Neural crest cell (in vitro differentiated cells): ENCODE results near the gene TREX2. TPM values are rescaled to one million over a fixed set of nuclear protein-coding genes. Genes with fewer than 3 reads are reported as not detected.

Experiments
- DNase-seq: peaks from one replicate; pipeline ENCODE4 v3.0.0; 2021; ENCODE audit warnings: low read depth, mixed read lengths, low spot score
- H3K27ac Mint-ChIP-seq: one replicate; pipeline ENCODE4 v1.8.0; 2021; ENCODE audit warnings: mild to moderate bottlenecking, mixed read lengths; ENCODE audit not compliant: unreplicated experiment
- H3K27me3 Mint-ChIP-seq: 2 replicates; pipeline ENCODE4 v1.8.0; 2021; ENCODE audit warnings: low read depth, mild to moderate bottlenecking, mixed read lengths
- H3K36me3 Mint-ChIP-seq: 2 replicates; pipeline ENCODE4 v1.8.0; 2021; ENCODE audit warnings: low read depth, mild to moderate bottlenecking, mixed read lengths
- H3K4me1 Mint-ChIP-seq: 2 replicates; pipeline ENCODE4 v1.8.0; 2021; ENCODE audit warnings: mixed read lengths
- H3K4me3 Mint-ChIP-seq: one replicate; pipeline ENCODE4 v1.8.0; 2021; ENCODE audit warnings: mild to moderate bottlenecking, mixed read lengths
- H3K9me3 Mint-ChIP-seq: 2 replicates; pipeline ENCODE4 v1.8.0; 2021; ENCODE audit warnings: mixed read lengths
- total RNA-seq: library from RNA; stranded (reverse); gene quantifications from 2 replicates; pipeline ENCODE4 v1.2.1, GENCODE V29; 2021
- TF ChIP-seq, protein P1 (sequence below): fragments of 200-600 bp; sonication (generic); conservative IDR thresholded peaks from 2 replicates; pipeline ENCODE4 v1.5.0; 2021; ENCODE audit warnings: antibody characterized with exemption, mild to moderate bottlenecking

Gene TREX2
- total RNA-seq, 1 donor from 2014 or later, result 0.77 TPM

DNA sequence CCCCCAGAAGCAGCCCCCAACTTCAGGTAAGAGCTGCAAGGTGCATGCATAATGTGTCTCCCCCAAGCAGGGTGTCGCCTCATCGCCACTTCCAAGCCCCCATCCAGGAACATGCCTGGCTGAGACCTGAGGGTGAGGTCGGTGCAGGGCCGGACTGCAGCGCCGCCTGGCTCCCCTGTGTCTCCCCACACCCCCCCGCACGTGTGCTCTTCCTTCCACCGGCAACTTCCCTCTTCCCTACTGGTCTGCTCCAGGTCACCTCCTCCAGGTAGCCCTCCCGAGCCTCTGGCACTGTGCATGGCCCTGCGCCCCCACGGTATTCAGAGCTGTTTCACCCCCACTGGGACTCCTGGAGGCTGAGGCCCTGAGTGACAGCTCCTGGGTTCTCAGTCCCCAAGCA, 46.7 kb upstream of the TREX2 start:
- Mint-ChIP-seq H3K27ac (no peak overlapping the region), H3K4me1 (peaks cover 5% of the 10 kb centered on the region), H3K4me3 (no peak overlapping the region), H3K9me3 (no peaks in the 10 kb centered on the region), H3K27me3 (no peaks in the 10 kb centered on the region), H3K36me3 (no peaks in the 10 kb centered on the region)
- TF ChIP-seq, protein P1, sequence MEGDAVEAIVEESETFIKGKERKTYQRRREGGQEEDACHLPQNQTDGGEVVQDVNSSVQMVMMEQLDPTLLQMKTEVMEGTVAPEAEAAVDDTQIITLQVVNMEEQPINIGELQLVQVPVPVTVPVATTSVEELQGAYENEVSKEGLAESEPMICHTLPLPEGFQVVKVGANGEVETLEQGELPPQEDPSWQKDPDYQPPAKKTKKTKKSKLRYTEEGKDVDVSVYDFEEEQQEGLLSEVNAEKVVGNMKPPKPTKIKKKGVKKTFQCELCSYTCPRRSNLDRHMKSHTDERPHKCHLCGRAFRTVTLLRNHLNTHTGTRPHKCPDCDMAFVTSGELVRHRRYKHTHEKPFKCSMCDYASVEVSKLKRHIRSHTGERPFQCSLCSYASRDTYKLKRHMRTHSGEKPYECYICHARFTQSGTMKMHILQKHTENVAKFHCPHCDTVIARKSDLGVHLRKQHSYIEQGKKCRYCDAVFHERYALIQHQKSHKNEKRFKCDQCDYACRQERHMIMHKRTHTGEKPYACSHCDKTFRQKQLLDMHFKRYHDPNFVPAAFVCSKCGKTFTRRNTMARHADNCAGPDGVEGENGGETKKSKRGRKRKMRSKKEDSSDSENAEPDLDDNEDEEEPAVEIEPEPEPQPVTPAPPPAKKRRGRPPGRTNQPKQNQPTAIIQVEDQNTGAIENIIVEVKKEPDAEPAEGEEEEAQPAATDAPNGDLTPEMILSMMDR, result no peak
- DNase-seq, result no peak

DNA sequence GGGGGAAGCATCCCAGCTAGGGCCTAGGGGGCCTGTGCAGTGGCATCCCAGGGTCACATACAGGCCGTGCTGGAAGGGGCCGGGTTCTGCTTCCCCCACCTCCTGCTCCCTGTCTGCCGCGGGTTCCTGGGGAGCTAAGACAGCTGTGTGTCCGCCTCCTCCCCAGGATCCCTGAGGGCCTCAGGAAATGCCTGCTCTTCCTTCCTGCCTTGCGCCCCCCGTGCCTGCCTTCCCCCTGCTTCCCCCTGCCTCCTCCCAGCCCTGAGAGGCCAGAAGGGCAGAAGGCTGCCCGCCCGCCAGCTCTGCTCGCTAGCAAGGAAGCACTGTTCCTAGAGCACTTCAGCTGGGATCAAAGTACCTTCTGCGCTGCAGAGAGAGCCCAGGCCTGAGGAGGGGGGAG, 46.1 kb upstream of the TREX2 start:
- Mint-ChIP-seq H3K27ac (no peak overlapping the region), H3K36me3 (no peaks in the 10 kb centered on the region), H3K27me3 (no peaks in the 10 kb centered on the region), H3K4me3 (no peak overlapping the region), H3K4me1 (peaks cover 5% of the 10 kb centered on the region), H3K9me3 (no peaks in the 10 kb centered on the region)
- no peak for DNase-seq
- TF ChIP-seq, protein P1, result no peak

DNA sequence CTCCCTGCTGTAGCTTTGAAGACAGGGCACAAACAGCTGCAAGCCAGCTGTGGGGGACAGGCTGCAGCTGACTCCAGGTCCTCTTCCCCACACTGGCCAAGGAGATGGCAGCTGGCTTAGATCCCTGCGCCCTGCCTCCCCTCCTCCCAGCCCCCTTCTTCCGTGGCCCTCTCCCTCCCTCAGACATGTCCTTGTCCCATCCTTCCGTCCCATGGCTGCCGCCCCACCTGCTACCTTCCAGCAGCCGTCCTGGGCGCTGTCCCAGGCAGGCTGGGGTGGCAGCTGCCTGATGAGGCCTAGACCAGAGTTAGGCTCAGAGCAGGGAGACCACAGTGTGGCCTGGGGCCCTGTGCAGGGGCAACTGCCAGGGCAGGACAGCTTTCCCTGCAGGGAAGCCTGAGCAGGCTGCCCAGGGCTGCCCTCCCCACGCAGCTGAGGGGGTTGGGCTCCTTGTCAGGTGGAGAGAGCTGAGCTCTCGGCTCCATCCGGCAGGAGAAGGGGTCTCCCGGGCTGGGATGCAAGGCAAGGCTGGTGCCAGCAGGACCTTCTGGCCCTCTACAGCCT, 45.6 kb upstream of the TREX2 start:
- Mint-ChIP-seq H3K36me3 (no peaks in the 10 kb centered on the region), H3K4me1 (peaks cover 5% of the 10 kb centered on the region)

DNA sequence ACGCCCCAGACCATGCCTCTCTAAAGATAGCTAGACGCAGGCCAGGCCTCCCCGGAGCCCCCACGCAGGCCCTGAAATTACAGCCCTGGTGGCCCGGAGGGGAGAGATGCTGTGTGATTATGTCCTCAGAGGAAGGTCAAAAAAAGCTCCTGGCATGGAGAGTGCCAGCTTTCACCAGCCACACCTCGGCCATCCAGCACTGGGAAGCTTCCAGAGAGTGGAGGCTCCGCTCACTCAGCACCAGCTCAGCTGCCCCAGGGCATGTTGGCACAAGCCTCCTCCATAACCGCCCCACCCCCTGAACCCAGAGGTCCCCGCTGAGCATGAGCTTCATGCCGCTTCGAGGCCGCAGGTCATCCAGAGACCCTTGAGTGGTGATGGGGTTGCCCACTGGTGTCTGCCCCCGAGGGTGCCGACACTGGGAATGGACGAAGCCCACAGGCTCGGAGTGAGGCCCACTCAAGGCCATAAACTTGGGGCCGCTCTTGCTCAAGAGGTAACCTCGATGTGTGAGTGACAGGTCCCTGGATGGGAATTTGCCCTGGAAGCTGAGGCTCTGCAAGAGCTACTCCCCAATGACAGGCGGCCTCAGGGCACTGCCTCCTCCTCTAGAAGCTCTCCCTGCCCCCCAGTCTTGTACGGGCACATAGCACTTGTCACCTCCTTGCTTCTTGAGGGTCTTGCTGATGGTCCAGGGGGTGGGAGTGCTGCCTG, 44.5 kb upstream of the TREX2 start:
- Mint-ChIP-seq H3K9me3 (no peaks in the 10 kb centered on the region), H3K4me3 (no peak overlapping the region), H3K4me1 (peaks cover 5% of the 10 kb centered on the region), H3K27ac (no peak overlapping the region), H3K27me3 (no peaks in the 10 kb centered on the region), H3K36me3 (no peaks in the 10 kb centered on the region)
- TF ChIP-seq, protein P1, result no peak
- DNase-seq, result no peak

More for the DNA sequence above, 45.6 kb upstream of the TREX2 start:
- H3K27me3 Mint-ChIP-seq, result no peaks in the 10 kb centered on the region
- no peak overlapping the region for H3K27ac Mint-ChIP-seq
- no peaks in the 10 kb centered on the region for H3K9me3 Mint-ChIP-seq
- DNase-seq, result no peak
- TF ChIP-seq, protein P1, result no peak
- H3K4me3 Mint-ChIP-seq, result no peak overlapping the region

DNA sequence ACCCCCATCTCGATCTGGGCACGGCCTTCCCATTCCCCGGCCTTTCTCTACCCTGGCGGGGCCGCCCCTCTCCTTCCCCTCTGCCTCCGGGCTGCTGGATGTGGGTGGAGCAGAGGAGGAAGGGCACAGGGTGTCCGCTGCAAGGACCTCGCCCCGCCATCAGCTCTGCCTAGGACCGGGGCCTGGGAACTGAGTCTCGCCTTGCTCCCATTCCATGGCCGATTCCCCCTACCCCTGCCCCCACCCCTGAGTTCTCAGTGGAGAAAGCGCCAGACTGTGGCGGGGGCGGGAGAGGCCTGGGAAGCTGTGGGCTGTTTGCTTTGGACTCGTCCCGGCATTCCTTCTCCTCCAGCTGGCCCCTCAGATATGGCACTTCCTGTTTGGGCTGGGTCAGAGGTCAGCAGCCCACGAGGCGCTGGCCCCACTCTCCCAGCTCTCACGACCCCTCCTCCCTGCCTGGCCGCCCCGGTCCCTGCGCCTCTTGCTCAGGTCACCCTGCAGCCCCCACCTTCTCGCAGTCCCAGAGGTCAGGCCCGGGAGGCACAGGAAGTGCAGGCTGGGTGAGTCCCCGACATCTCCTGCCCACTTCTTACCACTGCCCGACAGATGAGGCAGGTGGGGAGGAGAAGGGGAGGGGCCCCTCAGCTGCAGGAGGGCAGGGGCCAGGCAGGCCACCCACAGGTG, 42.5 kb upstream of the TREX2 start:
- Mint-ChIP-seq H3K36me3 (no peaks in the 10 kb centered on the region), H3K27ac (no peak overlapping the region), H3K27me3 (no peaks in the 10 kb centered on the region), H3K9me3 (no peaks in the 10 kb centered on the region), H3K4me3 (no peak overlapping the region), H3K4me1 (no peaks in the 10 kb centered on the region)
- TF ChIP-seq, protein P1, result no peak
- DNase-seq, result no peak
